ENCODE results near the gene CCER1. TPM values are rescaled to one million over a fixed set of nuclear protein-coding genes. Genes with fewer than 3 reads are reported as not detected.
A peak's percentile ranks its signal among the peaks of the same experiment; 100 is the strongest.

CCER1 gene
- total RNA-seq, 1 experiment from 2014 or later: not detected

GRCh38 chr12:90921536-90921935 lies 33.4 kb downstream of the CCER1 start:
- no peak for DNase-seq (ENCODE audit: low read depth)

- DNase-seq (ENCODE audit: low read depth): no peak
These were observed 34.8 kb downstream of the CCER1 start for GRCh38 chr12:90920222-90920621.

- no peak for DNase-seq (ENCODE audit: low read depth)
These were observed 37.5 kb downstream of the CCER1 start for GRCh38 chr12:90917431-90917830.

GRCh38 chr12:90916516-90916915 lies 38.5 kb downstream of the CCER1 start:
- no peak for DNase-seq (ENCODE audit: low read depth)

- DNase-seq (ENCODE audit: low read depth): no peak
These were observed 39.6 kb downstream of the CCER1 start for GRCh38 chr12:90915353-90915752.

GRCh38 chr12:90910958-90911357 lies 44.0 kb downstream of the CCER1 start:
- no peak for DNase-seq (ENCODE audit: low read depth)

- DNase-seq (ENCODE audit: low read depth): peak; percentile 79
These were observed 45.8 kb downstream of the CCER1 start for GRCh38 chr12:90909069-90909770.

GRCh38 chr12:90908465-90908864 lies 46.5 kb downstream of the CCER1 start:
- peak; percentile 90 for DNase-seq (ENCODE audit: low read depth)

- peak; percentile 72 for DNase-seq (ENCODE audit: low read depth)
These were observed 49.1 kb downstream of the CCER1 start for GRCh38 chr12:90905691-90906370.

GRCh38 chr12:90902596-90902995 lies 52.4 kb downstream of the CCER1 start:
- no peak for DNase-seq (ENCODE audit: low read depth)

Other genes starting within 250 kb of the CCER1 start
- gene EPYC, start 49.8 kb upstream of the CCER1 start, total RNA-seq (2014; rRNA removed): not detected in 2 replicates
- not detected in 2 replicates for gene KERA, start 102.8 kb upstream of the CCER1 start, total RNA-seq (2014; rRNA removed)
- 14.9 and 19.1 TPM in 2 replicates for gene LUM, start 156.3 kb upstream of the CCER1 start, total RNA-seq (2014; rRNA removed)
- 447 and 478 TPM in 2 replicates for gene DCN, start 227.6 kb upstream of the CCER1 start, total RNA-seq (2014; rRNA removed)

Data from LHCN-M2 (cell line).